HG03196 (cell line): Measurements from ENCODE around the gene RASGRF1.
"Not testable (repeated sequence)": the region's sequence is repeated elsewhere in the genome, so short reads cannot be mapped to it uniquely, and the experiment has no call there.

Source experiments
- ATAC-seq: cut with Tn5 transposase; IDR thresholded peaks from one replicate; pipeline ENCODE4 v1.9.1; 2021; ENCODE audit not compliant: unreplicated experiment

RASGRF1 gene

DNA sequence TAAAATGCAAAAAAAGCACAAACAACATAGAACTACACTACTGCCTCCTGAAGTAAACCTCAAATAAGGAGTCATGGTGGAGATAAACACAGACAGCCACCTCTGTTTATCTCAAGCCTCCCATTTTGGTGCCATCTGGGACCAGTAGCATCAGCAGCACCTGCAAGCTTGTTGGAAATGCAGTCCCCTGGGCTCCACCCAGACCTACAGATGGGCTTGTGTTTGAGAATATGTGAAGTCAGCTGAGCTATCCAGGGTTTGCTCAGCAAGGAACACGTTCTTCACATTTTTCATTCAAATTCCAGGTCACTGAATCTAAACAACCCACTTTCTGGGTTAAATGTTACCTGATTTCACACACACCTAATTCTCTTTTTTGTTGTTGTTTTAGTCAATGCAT lies 45.5 kb downstream of the RASGRF1 start:
- no peak for ATAC-seq

DNA sequence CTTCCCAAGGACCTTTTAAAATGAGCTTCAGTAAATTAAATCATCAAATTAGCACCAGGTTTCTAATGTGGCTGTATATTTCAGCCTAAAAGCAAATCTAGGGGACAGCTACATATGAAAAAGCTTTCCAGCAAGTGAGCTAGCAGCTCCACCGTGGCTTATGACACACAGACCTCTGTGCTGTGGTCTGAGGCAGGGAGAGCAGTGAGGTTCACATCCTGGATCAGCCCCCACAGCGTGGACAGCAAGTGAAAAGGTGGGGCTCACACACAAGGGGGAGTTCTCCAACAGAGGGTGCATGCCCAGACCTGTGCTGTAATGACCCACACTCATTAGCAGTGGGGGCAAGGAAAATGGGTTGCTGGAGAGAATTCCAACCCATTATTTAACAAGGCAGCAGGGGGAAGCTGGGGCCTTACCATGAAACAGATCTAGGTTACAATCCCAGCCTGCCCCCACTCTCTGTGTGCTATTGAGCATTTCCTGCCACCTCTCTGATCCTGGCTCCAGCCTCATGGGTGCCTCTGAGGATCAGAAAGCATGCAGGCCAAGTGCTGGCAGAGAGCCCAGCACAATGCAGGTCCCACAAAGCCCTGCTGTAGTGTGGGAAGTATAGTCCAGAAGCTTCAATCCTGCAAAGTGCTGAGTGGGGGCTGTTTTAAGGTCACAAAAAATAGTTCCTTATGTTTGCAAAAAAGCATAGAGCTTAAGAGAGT lies 48.2 kb downstream of the RASGRF1 start:
- no peak for ATAC-seq

DNA sequence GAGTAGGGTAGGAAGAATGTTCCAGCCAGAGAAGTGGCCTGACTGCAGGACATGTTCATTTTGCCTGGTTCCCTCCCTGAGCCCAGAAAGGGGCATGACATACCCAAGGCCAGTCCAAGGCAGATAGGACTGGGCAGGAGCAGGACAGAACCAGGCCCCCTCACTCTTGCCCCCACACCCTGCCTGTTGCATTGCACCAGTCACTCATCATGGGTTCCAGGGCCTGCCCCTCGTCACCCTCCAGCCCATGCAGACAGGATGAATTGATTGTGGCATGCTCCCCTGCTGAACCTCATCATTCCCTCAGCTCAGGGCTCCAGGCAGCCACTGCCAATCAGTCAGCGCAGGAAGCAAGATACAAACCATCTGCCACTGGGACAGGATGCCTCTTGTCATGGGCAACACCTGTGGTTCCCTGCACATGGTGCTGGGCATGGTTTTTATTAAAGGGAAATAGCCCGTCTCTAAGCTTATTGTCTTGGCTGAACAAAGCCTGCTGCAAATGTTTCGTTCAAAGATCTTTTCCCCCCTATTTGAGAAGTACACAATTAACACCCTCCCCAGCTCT lies 48.9 kb downstream of the RASGRF1 start:
- no peak for ATAC-seq

DNA sequence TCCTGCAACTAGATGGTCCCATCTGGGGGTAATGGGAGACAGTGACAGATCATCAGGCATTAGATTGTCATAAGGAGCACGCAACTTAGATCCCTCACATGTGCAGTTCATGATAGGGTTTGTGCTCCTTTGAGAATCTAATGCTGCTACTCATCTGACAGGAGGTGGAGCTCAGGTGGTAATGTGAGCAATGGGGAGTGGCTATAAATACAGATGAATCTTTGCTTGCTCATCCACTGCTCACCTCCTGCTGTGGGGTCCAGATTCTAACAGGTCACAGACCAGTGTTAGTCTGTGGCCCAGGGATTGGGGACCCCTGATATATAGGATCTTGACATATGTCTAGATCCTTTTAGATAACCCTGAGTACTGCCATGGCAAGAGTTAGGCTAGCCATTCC lies 52.7 kb downstream of the RASGRF1 start:
- no peak for ATAC-seq

GRCh38 chr15:79036323-79036722 lies 54.3 kb downstream of the RASGRF1 start:
- ATAC-seq: no peak

DNA sequence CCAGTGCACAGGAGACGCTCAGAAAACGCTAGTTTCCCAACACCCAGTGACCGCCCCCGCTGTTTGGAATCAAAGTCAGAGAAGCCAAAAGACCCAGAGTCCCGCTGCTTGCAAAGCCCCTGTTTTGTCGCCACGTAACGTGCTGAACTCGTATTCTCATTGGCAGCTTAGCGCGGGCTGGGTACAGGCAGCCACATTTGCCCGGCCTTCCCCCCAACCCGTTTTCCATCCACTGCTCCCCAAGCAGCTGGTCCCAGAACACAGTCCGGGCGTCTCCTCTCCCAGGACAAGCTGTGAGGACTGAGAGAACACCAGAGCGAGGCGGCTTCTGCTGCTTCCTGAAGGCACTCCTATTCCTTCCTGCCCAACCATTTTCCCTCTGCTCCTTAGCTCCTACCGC lies 54.8 kb downstream of the RASGRF1 start:
- ATAC-seq: no peak

GRCh38 chr15:79035111-79035601 lies 55.4 kb downstream of the RASGRF1 start:
- ATAC-seq: no peak

DNA sequence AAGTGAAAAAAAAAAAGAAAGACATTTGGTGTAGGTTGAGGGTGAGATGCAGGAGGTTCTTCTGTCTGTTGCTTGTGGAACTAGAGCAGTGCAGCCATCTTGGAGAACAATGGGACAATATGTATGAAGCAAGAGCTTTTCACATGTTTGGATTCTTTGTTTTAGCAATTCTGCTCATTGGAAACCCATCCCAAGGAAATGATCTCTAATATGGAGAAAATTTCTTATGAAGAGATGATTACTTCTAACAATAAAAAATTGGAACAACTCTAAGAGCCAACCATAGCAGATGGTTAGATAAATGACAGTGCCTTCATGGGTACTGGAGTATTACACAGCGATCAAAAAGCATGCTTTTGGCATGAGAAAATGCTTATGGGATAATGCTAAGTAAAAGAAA lies 56.3 kb downstream of the RASGRF1 start:
- no peak for ATAC-seq

GRCh38 chr15:79032656-79033055 lies 57.9 kb downstream of the RASGRF1 start:
- ATAC-seq: no peak

DNA sequence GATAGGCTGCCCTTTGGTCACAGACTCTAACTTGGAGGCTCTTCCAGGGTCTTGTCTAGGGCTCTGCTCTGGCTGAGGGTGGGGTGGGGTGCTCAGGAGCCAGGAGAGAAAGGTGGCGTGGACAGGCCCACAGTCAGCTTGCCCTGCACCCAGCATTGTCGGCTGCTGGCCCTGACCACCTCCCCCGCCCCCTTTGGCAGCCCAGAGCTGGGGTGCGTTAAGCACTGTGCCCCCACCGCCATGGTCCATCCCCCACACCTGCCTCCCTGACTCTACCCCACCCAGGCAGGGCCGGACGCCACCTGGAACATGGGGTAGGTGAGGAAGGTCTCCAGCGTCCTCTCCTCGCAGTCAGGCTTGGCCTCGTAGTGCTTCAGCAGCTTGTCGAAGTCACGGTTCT lies 58.8 kb downstream of the RASGRF1 start:
- ATAC-seq: no peak

DNA sequence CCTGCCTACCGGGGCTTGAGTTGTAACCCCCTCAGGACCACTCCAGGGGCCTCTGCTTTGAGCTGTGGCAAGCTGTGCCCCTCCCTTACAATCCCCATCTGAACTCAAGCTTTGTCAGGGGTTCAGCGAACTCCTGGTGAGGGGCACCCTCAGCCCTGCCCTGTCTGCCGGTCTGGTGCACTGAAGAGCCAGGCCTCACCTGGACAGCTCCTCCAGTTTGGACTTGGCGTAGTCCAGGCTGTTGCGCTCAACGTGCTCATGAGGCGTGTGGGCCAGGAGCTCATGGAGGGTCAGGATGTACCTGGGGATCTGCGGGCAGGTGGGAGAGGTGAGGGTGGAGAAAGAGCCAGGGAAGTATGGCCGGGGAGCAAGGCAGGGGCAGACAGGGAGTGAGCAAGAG lies 59.4 kb downstream of the RASGRF1 start:
- ATAC-seq: no peak

DNA sequence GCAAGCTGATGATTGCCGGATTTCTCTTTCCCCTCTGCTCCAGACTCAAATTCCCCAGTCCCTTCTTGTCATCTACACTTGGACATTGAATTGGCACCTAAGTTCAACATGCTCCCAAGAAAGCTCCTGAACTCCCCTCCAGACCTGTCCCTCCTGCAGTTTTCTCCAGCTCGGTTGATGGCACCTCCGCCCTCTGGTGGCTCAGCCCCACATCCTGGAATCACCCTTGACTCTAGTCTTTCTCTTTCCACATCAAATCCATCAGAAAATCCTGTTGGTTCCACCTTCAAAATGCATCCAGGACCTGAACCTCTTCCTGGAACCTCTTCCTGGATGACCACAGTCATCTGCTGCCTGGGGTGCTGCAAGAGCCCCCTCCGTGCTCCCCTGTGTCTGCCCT lies 60.1 kb downstream of the RASGRF1 start:
- no peak for ATAC-seq

- no peak for ATAC-seq
These were observed 62.1 kb downstream of the RASGRF1 start for GRCh38 chr15:79028411-79028964.

DNA sequence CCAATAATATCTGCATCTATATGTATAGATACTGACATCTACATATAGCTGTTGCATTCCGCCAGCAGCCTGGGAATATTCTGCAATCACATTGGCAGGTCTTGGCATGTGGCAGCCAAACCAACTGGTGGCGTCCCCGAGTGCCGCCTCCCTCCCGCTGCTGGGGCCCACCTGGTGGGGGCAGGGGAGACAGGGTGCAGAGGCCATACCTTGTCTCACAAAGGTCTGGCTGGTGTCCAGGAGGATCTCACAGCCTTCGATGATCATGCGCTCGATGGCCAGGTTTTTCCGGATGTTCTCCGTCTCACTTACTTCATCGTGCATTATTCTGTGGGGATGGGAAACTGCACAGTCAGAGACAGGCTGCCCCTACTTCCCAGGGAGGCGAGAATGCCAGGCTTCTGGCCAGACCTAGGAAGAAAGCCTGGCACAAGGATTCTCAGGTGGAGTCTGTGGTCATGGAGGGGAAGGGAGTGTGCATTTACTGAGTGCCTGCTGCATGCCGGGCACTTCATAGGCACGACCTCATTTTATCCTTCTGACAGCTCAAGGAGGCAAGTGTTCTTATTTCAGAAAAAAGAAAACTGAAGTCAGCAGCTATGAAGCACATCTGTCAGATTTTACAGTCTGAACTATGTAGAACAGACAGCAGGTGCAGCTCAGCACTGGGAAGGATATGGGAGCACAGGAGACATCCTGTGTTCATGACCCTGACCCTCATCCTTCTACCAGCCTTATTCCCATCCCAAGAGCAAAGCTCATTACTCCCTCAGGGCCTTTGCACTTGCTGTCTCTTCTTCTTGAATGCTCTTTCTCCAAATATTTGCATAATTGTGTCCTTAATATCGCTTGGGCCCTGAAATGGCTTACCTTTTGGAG lies 62.8 kb downstream of the RASGRF1 start:
- ATAC-seq: no peak

DNA sequence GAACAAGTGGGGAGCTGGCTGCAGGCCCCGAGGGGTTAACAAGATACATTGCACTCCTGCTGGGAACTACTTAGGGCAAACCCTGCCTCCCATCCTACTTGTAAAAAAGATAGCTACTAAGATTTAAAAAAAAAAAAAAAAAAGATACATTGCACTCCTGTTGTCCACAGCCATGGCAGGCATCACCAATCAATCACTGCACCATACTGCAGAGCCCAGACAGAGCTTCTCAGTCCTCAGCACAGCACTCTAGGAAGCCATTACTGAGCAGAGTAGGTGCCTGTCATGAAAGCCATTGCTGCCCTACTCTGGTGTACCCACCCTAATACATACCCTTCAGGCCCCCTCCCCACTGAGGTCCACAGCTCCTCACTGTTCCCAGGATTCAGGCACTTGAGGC lies 64.8 kb downstream of the RASGRF1 start:
- no peak for ATAC-seq

DNA sequence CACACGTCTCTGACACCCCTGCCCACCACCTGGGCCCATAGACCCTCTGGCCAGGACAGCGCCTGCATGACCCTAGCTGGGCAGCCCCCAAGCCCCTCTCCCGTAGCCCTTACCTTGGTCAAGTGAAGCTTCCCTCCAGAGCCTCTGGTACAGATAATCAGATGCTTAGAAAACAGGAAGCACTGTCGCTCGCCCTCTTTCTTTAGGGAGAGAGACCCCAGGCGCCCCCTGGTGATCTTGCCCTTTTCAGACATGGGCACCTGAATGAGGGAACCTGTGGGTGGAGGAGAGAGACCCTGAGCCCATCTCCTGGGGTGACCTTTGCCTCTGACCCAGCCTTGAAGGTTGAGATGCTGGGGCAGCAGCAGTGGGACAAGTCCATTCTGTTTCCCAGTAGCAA lies 65.4 kb downstream of the RASGRF1 start:
- no peak for ATAC-seq

DNA sequence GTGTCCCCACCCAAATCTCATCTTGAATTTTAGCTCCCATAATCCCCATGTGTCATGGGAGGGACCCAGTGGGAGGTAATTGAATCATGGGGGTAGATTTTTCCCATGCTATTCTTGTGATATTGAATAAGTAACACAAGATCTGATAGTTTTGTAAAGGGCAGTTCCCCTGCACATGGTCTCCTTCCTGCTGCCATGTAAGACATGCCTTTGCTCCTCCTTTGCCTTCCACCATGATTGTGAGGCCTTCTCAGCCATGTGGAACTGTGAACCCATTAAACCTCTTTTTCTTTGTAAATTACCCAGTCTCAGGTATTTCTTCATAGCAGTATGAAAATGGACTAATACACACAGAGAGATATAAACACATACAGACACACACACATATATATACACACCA lies 66.1 kb downstream of the RASGRF1 start:
- ATAC-seq: not testable (repeated sequence)

- no peak for ATAC-seq
These were observed 66.7 kb downstream of the RASGRF1 start for GRCh38 chr15:79023918-79024317.

DNA sequence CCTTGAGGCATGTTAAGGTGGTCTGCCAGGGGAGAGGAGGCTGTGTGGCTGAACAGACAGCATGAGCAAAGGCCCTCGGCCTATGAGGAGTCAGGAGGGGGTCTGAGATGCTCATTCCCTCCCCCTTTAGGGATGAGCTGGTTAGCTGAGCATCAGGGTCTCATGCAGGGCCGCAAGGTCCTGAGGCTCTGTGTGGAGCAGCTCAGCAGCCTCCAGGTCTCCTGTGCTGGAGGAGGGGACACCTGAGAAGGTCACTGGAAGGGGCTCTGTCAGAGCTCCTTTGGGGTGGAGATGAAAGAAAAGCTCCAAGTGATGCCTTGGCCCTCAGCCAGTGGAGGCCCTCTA lies 67.1 kb downstream of the RASGRF1 start:
- no peak for ATAC-seq

- ATAC-seq: no peak
These were observed 71.6 kb downstream of the RASGRF1 start for GRCh38 chr15:79018960-79019359.

- no peak for ATAC-seq
These were observed 72.6 kb downstream of the RASGRF1 start for GRCh38 chr15:79017953-79018352.
